Stimulated activated memory B cell treated with anti-CD40 and anti-IgM and Interleukin-4, amounts not matched to agents 10 μg/mL and 1 μg/mL and 100 μg/mL, for 72 hours (primary cell): ENCODE results near the gene CFAP45.

ENCODE experiments used
- ATAC-seq: fragments of 150-1000 bp; cut with Tn5 transposase; 2 replicates; pipeline ENCODE4 v1.10.0; 2021
- H3K27ac Mint-ChIP-seq: one replicate; pipeline ENCODE4 v1.8.0; 2022; ENCODE audit warnings: mild to moderate bottlenecking, mixed read lengths
- H3K27me3 Mint-ChIP-seq: one replicate; pipeline ENCODE4 v1.8.0; 2022; ENCODE audit warnings: mixed read lengths
- H3K36me3 Mint-ChIP-seq: one replicate; pipeline ENCODE4 v1.8.0; 2022; ENCODE audit warnings: mixed read lengths
- H3K4me1 Mint-ChIP-seq: one replicate; pipeline ENCODE4 v1.8.0; 2022; ENCODE audit warnings: mixed read lengths
- H3K4me3 Mint-ChIP-seq: one replicate; pipeline ENCODE4 v1.8.0; 2022; ENCODE audit warnings: mild to moderate bottlenecking, moderate library complexity, mixed read lengths
- H3K9me3 Mint-ChIP-seq: one replicate; pipeline ENCODE4 v1.8.0; 2022; ENCODE audit warnings: mixed read lengths

The CFAP45 gene

GRCh38 chr1:159900086-159900680, at the start of gene CFAP45:
CFAP45 (minus strand) TSS chr1:159900165; CDS start chr1:159900098, 67 bp downstream.
- no peak within 1 kb of the TSS for H3K27ac Mint-ChIP-seq
- ATAC-seq: no peak
- no peaks in the 10 kb centered on the region for H3K36me3 Mint-ChIP-seq
- no peak within 1 kb of the TSS for H3K4me3 Mint-ChIP-seq
- H3K27me3 Mint-ChIP-seq: peaks cover 5% of the 10 kb centered on the region
- no peaks in the 10 kb centered on the region for H3K9me3 Mint-ChIP-seq
- peaks cover 24% of the 10 kb centered on the region for H3K4me1 Mint-ChIP-seq

GRCh38 chr1:159949123-159949522, 49.2 kb upstream of the CFAP45 start:
- peaks cover 71% of the 10 kb centered on the region for H3K27me3 Mint-ChIP-seq
- ATAC-seq: no peak
- no peak overlapping the region for H3K4me3 Mint-ChIP-seq
- peaks cover 16% of the 10 kb centered on the region for H3K4me1 Mint-ChIP-seq
- H3K36me3 Mint-ChIP-seq: no peaks in the 10 kb centered on the region
- no peak overlapping the region for H3K27ac Mint-ChIP-seq
- no peaks in the 10 kb centered on the region for H3K9me3 Mint-ChIP-seq

GRCh38 chr1:159947942-159948341, 48.0 kb upstream of the CFAP45 start:
- Mint-ChIP-seq H3K36me3 (no peaks in the 10 kb centered on the region), H3K4me3 (no peak overlapping the region), H3K27ac (no peak overlapping the region), H3K9me3 (no peaks in the 10 kb centered on the region), H3K27me3 (peaks cover 71% of the 10 kb centered on the region), H3K4me1 (peaks cover 16% of the 10 kb centered on the region)
- no peak for ATAC-seq

GRCh38 chr1:159946242-159947187, 46.5 kb upstream of the CFAP45 start:
- no peaks in the 10 kb centered on the region for H3K36me3 Mint-ChIP-seq
- H3K27me3 Mint-ChIP-seq: peaks cover 61% of the 10 kb centered on the region
- no peak overlapping the region for H3K27ac Mint-ChIP-seq
- no peaks in the 10 kb centered on the region for H3K9me3 Mint-ChIP-seq
- peaks cover 16% of the 10 kb centered on the region for H3K4me1 Mint-ChIP-seq
- no peak for ATAC-seq
- H3K4me3 Mint-ChIP-seq: peak overlapping the region; percentile 72

- H3K4me3 Mint-ChIP-seq: peak within 1 kb of the TSS; percentile 72
- peak within 1 kb of the TSS; percentile 26 for H3K27ac Mint-ChIP-seq
- peak; percentile 75 for ATAC-seq
- H3K36me3 Mint-ChIP-seq: no peaks in the 10 kb centered on the region
- H3K27me3 Mint-ChIP-seq: peaks cover 53% of the 10 kb centered on the region
- H3K4me1 Mint-ChIP-seq: peaks cover 16% of the 10 kb centered on the region
- H3K9me3 Mint-ChIP-seq: no peaks in the 10 kb centered on the region
Observed at GRCh38 chr1:159945483-159946241, 45.7 kb upstream of the CFAP45 start, which contains the start of gene IGSF9. IGSF9 (minus strand) TSS chr1:159945613; CDS start chr1:159943454, 2,159 bp downstream.

- peaks cover 45% of the 10 kb centered on the region for H3K27me3 Mint-ChIP-seq
- H3K27ac Mint-ChIP-seq: peak overlapping the region; percentile 26
- H3K36me3 Mint-ChIP-seq: no peaks in the 10 kb centered on the region
- H3K9me3 Mint-ChIP-seq: no peaks in the 10 kb centered on the region
- H3K4me1 Mint-ChIP-seq: peaks cover 21% of the 10 kb centered on the region
- peak overlapping the region; percentile 72 for H3K4me3 Mint-ChIP-seq
- ATAC-seq: no peak
Observed at GRCh38 chr1:159944623-159945455, 44.9 kb upstream of the CFAP45 start.

GRCh38 chr1:159943908-159944622, 44.1 kb upstream of the CFAP45 start:
- H3K9me3 Mint-ChIP-seq: no peaks in the 10 kb centered on the region
- ATAC-seq: no peak
- no peak overlapping the region for H3K27ac Mint-ChIP-seq
- peaks cover 38% of the 10 kb centered on the region for H3K27me3 Mint-ChIP-seq
- no peaks in the 10 kb centered on the region for H3K36me3 Mint-ChIP-seq
- H3K4me3 Mint-ChIP-seq: no peak overlapping the region
- peaks cover 23% of the 10 kb centered on the region for H3K4me1 Mint-ChIP-seq

GRCh38 chr1:159943278-159943640, 43.3 kb upstream of the CFAP45 start:
- no peak overlapping the region for H3K27ac Mint-ChIP-seq
- no peak for ATAC-seq
- peaks cover 31% of the 10 kb centered on the region for H3K4me1 Mint-ChIP-seq
- H3K27me3 Mint-ChIP-seq: peaks cover 35% of the 10 kb centered on the region
- no peaks in the 10 kb centered on the region for H3K36me3 Mint-ChIP-seq
- no peaks in the 10 kb centered on the region for H3K9me3 Mint-ChIP-seq
- no peak overlapping the region for H3K4me3 Mint-ChIP-seq

GRCh38 chr1:159942632-159943277, 42.8 kb upstream of the CFAP45 start:
- Mint-ChIP-seq H3K27ac (no peak overlapping the region), H3K27me3 (peaks cover 30% of the 10 kb centered on the region)

GRCh38 chr1:159941591-159942560, 41.9 kb upstream of the CFAP45 start:
- ATAC-seq: no peak
- Mint-ChIP-seq H3K4me1 (peaks cover 45% of the 10 kb centered on the region), H3K36me3 (no peaks in the 10 kb centered on the region), H3K27me3 (peaks cover 29% of the 10 kb centered on the region), H3K9me3 (no peaks in the 10 kb centered on the region), H3K4me3 (no peak overlapping the region), H3K27ac (no peak overlapping the region)

More at GRCh38 chr1:159942632-159943277, 42.8 kb upstream of the CFAP45 start:
- peaks cover 36% of the 10 kb centered on the region for H3K4me1 Mint-ChIP-seq
- H3K4me3 Mint-ChIP-seq: no peak overlapping the region
- no peak for ATAC-seq
- H3K36me3 Mint-ChIP-seq: no peaks in the 10 kb centered on the region
- H3K9me3 Mint-ChIP-seq: no peaks in the 10 kb centered on the region

- Mint-ChIP-seq H3K9me3 (no peaks in the 10 kb centered on the region), H3K27ac (no peak overlapping the region), H3K4me1 (peaks cover 52% of the 10 kb centered on the region), H3K4me3 (no peak overlapping the region), H3K36me3 (no peaks in the 10 kb centered on the region), H3K27me3 (peaks cover 29% of the 10 kb centered on the region)
- no peak for ATAC-seq
Observed at GRCh38 chr1:159941141-159941540, 41.2 kb upstream of the CFAP45 start.

- Mint-ChIP-seq H3K4me1 (peaks cover 53% of the 10 kb centered on the region), H3K27me3 (peaks cover 19% of the 10 kb centered on the region), H3K36me3 (no peaks in the 10 kb centered on the region), H3K27ac (no peak overlapping the region), H3K4me3 (no peak overlapping the region), H3K9me3 (no peaks in the 10 kb centered on the region)
- no peak for ATAC-seq
Observed at GRCh38 chr1:159940006-159940620, 40.1 kb upstream of the CFAP45 start.
